Vagina (tissue), 2 donors: ENCODE results near the gene PIMREG.

ENCODE experiments used
- CTCF ChIP-seq, 3 experiments: fragments of 450-650 bp in 2 of 3; fragments of 200-600 bp in 1 of 3; sonication (generic) in 1 of 3; IDR thresholded peaks; one replicate each; pipeline ENCODE4 v1.5.1; 2017 to 2019; ENCODE audit warnings: antibody characterized with exemption in 3 of 3, mild to moderate bottlenecking in 2 of 3, moderate library complexity in 2 of 3
- POLR2A ChIP-seq, 2 donors: fragments of 450-650 bp; IDR thresholded peaks; one replicate each; pipeline ENCODE4 v1.6.1; 2017; ENCODE audit warnings: antibody characterized with exemption in 2 of 2, mild to moderate bottlenecking in 2 of 2, moderate library complexity in 2 of 2
- POLR2AphosphoS5 ChIP-seq, 2 donors: sonication (generic); formaldehyde crosslinking; IDR thresholded peaks; one replicate each; pipeline ENCODE4 v1.9.0; 2017; ENCODE audit warnings: antibody characterized with exemption in 2 of 2, mild to moderate bottlenecking in 2 of 2, low read depth in 1 of 2; ENCODE audit not compliant: insufficient read depth in 1 of 2

GRCh38 chr17:6421700-6422604 lies 22.3 kb upstream of the PIMREG start:
- peak; percentile 60 to 84 (median 79) for TF ChIP-seq CTCF (IDR thresholded peaks at IDR 0.05)
- TF ChIP-seq POLR2A (IDR thresholded peaks at IDR 0.05), result no peak
- TF ChIP-seq POLR2AphosphoS5 (IDR thresholded peaks at IDR 0.05; ENCODE audit: insufficient read depth in 1 of 2, low read depth in 1 of 2), result no peak
